A549 (cell line): ENCODE results near the gene LRRIQ3.

Experiments
- CTCF ChIP-seq: fragments of >200 bp; sonication (Bioruptor Twin); formaldehyde crosslinking; IDR thresholded peaks from 3 replicates; pipeline ENCODE4 v1.5.1; 2016
- EHF ChIP-seq: fragments of 250-450 bp; sonication (Bioruptor Pico); IDR thresholded peaks from 2 replicates; pipeline ENCODE4 v1.5.0; 2020; ENCODE audit warnings: mild to moderate bottlenecking
- FOSB ChIP-seq: fragments of 250-450 bp; sonication (Bioruptor Pico); IDR thresholded peaks from 2 replicates; pipeline ENCODE4 v1.5.0; 2020; ENCODE audit warnings: mild to moderate bottlenecking, moderate library complexity
- HOXA7 ChIP-seq: fragments of 250-450 bp; sonication (Bioruptor Pico); IDR thresholded peaks from 2 replicates; pipeline ENCODE4 v1.5.0; 2020; ENCODE audit warnings: mild to moderate bottlenecking, moderate library complexity
- KDM1A ChIP-seq: fragments of 200-600 bp; sonication (generic); IDR thresholded peaks from 2 replicates; pipeline ENCODE4 v1.6.1; 2016; ENCODE audit warnings: low read depth, mild to moderate bottlenecking
- POLR2A ChIP-seq: IDR thresholded peaks from 2 replicates; pipeline ENCODE4 v1.6.1; 2012; ENCODE audit warnings: mild to moderate bottlenecking, low read length
- SMC3 ChIP-seq: fragments of >200 bp; sonication (Bioruptor Twin); formaldehyde crosslinking; IDR thresholded peaks from 3 replicates; pipeline ENCODE4 v1.6.1; 2018; ENCODE audit warnings: inconsistent platforms
- ZC3H11A ChIP-seq: fragments of 450-650 bp; IDR thresholded peaks from 2 replicates; pipeline ENCODE4 v1.6.1; 2014; ENCODE audit warnings: antibody characterized with exemption, mild to moderate bottlenecking
- TF ChIP-seq, protein P1 (sequence below): fragments of 200-600 bp; sonication (generic); IDR thresholded peaks from 2 replicates; pipeline ENCODE4 v1.6.1; 2016; ENCODE audit warnings: antibody characterized with exemption, mild to moderate bottlenecking, moderate library complexity
- TF ChIP-seq, protein P2 (sequence below): IDR thresholded peaks from 2 replicates; pipeline ENCODE4 v1.6.1; 2012
- TF ChIP-seq, protein P3 (sequence below): fragments of 450-650 bp; IDR thresholded peaks from 2 replicates; pipeline ENCODE4 v1.6.1; 2014; ENCODE audit warnings: antibody characterized with exemption
- TF ChIP-seq, protein P4 (sequence below): fragments of >200 bp; sonication (Bioruptor Twin); formaldehyde crosslinking; IDR thresholded peaks from 3 replicates; pipeline ENCODE4 v1.6.1; 2016

DNA sequence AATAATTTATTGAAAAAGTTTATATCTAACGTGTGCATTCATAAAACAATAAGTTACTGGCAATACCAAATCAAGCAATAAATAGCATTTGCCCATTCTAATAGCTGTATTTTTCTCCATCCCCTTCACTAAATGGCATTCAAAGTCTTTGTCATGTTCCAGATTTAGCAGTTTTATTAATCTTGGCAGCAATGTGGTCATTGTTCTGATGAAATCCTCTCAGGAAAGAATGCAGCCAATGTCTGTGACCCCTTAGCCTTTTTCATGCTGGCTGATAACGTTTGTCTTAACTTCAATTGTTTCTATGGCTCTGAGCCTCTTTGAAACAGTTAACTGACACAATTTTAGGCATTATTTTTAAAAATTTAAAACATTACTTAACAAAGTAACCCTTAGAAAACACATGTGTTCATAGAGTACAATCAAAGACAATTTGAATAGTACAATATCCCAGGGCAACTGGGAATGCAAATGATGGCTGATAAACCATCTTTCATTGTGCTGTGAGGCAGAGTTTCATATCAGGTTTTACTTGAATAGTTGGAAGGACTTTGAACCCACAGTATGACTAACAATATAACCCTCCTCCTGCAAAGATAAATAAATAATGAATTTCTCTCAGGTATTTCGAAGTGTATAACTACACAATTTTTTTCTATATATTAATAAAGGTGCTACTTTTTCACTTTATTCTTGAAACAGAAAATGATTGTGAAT lies 217.5 kb downstream of the LRRIQ3 start:
- TF ChIP-seq, protein P1, sequence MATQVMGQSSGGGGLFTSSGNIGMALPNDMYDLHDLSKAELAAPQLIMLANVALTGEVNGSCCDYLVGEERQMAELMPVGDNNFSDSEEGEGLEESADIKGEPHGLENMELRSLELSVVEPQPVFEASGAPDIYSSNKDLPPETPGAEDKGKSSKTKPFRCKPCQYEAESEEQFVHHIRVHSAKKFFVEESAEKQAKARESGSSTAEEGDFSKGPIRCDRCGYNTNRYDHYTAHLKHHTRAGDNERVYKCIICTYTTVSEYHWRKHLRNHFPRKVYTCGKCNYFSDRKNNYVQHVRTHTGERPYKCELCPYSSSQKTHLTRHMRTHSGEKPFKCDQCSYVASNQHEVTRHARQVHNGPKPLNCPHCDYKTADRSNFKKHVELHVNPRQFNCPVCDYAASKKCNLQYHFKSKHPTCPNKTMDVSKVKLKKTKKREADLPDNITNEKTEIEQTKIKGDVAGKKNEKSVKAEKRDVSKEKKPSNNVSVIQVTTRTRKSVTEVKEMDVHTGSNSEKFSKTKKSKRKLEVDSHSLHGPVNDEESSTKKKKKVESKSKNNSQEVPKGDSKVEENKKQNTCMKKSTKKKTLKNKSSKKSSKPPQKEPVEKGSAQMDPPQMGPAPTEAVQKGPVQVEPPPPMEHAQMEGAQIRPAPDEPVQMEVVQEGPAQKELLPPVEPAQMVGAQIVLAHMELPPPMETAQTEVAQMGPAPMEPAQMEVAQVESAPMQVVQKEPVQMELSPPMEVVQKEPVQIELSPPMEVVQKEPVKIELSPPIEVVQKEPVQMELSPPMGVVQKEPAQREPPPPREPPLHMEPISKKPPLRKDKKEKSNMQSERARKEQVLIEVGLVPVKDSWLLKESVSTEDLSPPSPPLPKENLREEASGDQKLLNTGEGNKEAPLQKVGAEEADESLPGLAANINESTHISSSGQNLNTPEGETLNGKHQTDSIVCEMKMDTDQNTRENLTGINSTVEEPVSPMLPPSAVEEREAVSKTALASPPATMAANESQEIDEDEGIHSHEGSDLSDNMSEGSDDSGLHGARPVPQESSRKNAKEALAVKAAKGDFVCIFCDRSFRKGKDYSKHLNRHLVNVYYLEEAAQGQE = no peak
- TF ChIP-seq CTCF (no peak), EHF (CRISPR knock-in tag) (no peak), SMC3 (no peak), HOXA7 (CRISPR knock-in tag) (no peak), FOSB (CRISPR knock-in tag) (no peak), ZC3H11A (no peak), POLR2A (no peak), KDM1A (no peak)
- TF ChIP-seq, protein P2, sequence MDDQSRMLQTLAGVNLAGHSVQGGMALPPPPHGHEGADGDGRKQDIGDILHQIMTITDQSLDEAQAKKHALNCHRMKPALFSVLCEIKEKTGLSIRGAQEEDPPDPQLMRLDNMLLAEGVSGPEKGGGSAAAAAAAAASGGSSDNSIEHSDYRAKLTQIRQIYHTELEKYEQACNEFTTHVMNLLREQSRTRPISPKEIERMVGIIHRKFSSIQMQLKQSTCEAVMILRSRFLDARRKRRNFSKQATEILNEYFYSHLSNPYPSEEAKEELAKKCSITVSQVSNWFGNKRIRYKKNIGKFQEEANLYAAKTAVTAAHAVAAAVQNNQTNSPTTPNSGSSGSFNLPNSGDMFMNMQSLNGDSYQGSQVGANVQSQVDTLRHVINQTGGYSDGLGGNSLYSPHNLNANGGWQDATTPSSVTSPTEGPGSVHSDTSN = no peak
- TF ChIP-seq, protein P3, sequence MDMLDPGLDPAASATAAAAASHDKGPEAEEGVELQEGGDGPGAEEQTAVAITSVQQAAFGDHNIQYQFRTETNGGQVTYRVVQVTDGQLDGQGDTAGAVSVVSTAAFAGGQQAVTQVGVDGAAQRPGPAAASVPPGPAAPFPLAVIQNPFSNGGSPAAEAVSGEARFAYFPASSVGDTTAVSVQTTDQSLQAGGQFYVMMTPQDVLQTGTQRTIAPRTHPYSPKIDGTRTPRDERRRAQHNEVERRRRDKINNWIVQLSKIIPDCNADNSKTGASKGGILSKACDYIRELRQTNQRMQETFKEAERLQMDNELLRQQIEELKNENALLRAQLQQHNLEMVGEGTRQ = no peak
- TF ChIP-seq, protein P4, sequence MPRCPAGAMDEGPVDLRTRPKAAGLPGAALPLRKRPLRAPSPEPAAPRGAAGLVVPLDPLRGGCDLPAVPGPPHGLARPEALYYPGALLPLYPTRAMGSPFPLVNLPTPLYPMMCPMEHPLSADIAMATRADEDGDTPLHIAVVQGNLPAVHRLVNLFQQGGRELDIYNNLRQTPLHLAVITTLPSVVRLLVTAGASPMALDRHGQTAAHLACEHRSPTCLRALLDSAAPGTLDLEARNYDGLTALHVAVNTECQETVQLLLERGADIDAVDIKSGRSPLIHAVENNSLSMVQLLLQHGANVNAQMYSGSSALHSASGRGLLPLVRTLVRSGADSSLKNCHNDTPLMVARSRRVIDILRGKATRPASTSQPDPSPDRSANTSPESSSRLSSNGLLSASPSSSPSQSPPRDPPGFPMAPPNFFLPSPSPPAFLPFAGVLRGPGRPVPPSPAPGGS = no peak
